Fibroblast of mammary gland (primary cell): ENCODE data around the gene CPNE7.
"Not testable (repeated sequence)": the region's sequence is repeated elsewhere in the genome, so short reads cannot be mapped to it uniquely, and the experiment has no call there.

Source experiments
- DNase-seq: peaks from one replicate; pipeline ENCODE4 v3.0.0-alpha.2; 2010; ENCODE audit warnings: low read depth
- H3K4me3 ChIP-seq: 2 replicates; pipeline ENCODE4 v1.5.1; 2011; ENCODE audit warnings: low read depth, mild to moderate bottlenecking, low read length, moderate library complexity; ENCODE audit not compliant: control insufficient read depth
- CTCF ChIP-seq: conservative IDR thresholded peaks from 2 replicates; pipeline ENCODE4 v1.5.1; 2011; ENCODE audit warnings: low read depth, low read length, inconsistent platforms; ENCODE audit not compliant: control insufficient read depth, insufficient read depth

Gene CPNE7

GRCh38 chr16:89584768-89585549 is 9.4 kb downstream of the CPNE7 start:
- DNase-seq = no peak
- H3K4me3 ChIP-seq = no peak overlapping the region
- TF ChIP-seq CTCF = no peak

- no peak for DNase-seq
- no peak overlapping the region for H3K4me3 ChIP-seq
- TF ChIP-seq CTCF = no peak
Measured at GRCh38 chr16:89586218-89586617, 10.7 kb downstream of the CPNE7 start.

GRCh38 chr16:89586853-89587252 is 11.3 kb downstream of the CPNE7 start:
- TF ChIP-seq CTCF = no peak
- DNase-seq = peak; percentile 89
- no peak overlapping the region for H3K4me3 ChIP-seq

GRCh38 chr16:89587676-89588075 is 12.1 kb downstream of the CPNE7 start:
- DNase-seq = not testable (repeated sequence)

GRCh38 chr16:89588413-89589109 is 13.0 kb downstream of the CPNE7 start:
- H3K4me3 ChIP-seq = no peak overlapping the region
- no peak for DNase-seq
- TF ChIP-seq CTCF = no peak

More at GRCh38 chr16:89587676-89588075, 12.1 kb downstream of the CPNE7 start:
- not testable (repeated sequence) for H3K4me3 ChIP-seq

GRCh38 chr16:89589241-89589926 is 13.8 kb downstream of the CPNE7 start:
- TF ChIP-seq CTCF = no peak
- no peak overlapping the region for H3K4me3 ChIP-seq
- DNase-seq = no peak

- DNase-seq = no peak
- no peak overlapping the region for H3K4me3 ChIP-seq
Measured at GRCh38 chr16:89593841-89594240, 18.3 kb downstream of the CPNE7 start.

More at GRCh38 chr16:89593841-89594240, 18.3 kb downstream of the CPNE7 start:
- no peak for TF ChIP-seq CTCF
